Lower leg skin (tissue), 4 donors: Measurements from ENCODE around the gene ZRANB3. TPM values are rescaled to one million over a fixed set of nuclear protein-coding genes. Genes with fewer than 3 reads are reported as not detected.

ENCODE experiments used
- DNase-seq, 2 donors: peaks; one replicate each; pipeline ENCODE4 v3.0.0-alpha.2; 2019; ENCODE audit warnings: low spot score in 2 of 2
- H3K4me3 ChIP-seq: fragments of 200-600 bp; sonication (generic); 2 replicates; pipeline ENCODE4 v1.5.1; 2017; ENCODE audit warnings: mild to moderate bottlenecking, low read depth; ENCODE audit not compliant: poor library complexity, severe bottlenecking
- POLR2A ChIP-seq, 2 donors: fragments of 450-650 bp; IDR thresholded peaks; one replicate each; pipeline ENCODE4 v1.6.1; 2016 to 2017; ENCODE audit warnings: antibody characterized with exemption in 2 of 2, mild to moderate bottlenecking in 1 of 2, moderate library complexity in 1 of 2
- WGBS, 2 donors: methylation state at CpG; one replicate each; pipeline ENCODE4 v1.1.5; 2018; 5-methylcytosine and 5-hydroxymethylcytosine counted together
- intact Hi-C: fragments of 100-400 bp; cut with DNase I; formaldehyde crosslinking; loops from one replicate; pipeline ENCODE4 v1.15.0; 2023; ENCODE audit warnings: low total_unique reads
- total RNA-seq, 4 donors: library from RNA; depleted of rRNA; stranded (reverse); fragments of >200 nt; gene quantifications; one replicate each; pipeline ENCODE4 v1.1.0, GENCODE V29; 2016
- TF ChIP-seq, protein P1 (sequence below), 3 donors: fragments of 450-650 bp; IDR thresholded peaks; one replicate each; pipeline ENCODE4 v1.5.1; 2016; ENCODE audit warnings: antibody characterized with exemption in 3 of 3, mild to moderate bottlenecking in 3 of 3, moderate library complexity in 2 of 3

Gene ZRANB3
- total RNA-seq, 4 donors from 2014 or later: 2.1 to 8.1 (median 4.1) TPM

DNA sequence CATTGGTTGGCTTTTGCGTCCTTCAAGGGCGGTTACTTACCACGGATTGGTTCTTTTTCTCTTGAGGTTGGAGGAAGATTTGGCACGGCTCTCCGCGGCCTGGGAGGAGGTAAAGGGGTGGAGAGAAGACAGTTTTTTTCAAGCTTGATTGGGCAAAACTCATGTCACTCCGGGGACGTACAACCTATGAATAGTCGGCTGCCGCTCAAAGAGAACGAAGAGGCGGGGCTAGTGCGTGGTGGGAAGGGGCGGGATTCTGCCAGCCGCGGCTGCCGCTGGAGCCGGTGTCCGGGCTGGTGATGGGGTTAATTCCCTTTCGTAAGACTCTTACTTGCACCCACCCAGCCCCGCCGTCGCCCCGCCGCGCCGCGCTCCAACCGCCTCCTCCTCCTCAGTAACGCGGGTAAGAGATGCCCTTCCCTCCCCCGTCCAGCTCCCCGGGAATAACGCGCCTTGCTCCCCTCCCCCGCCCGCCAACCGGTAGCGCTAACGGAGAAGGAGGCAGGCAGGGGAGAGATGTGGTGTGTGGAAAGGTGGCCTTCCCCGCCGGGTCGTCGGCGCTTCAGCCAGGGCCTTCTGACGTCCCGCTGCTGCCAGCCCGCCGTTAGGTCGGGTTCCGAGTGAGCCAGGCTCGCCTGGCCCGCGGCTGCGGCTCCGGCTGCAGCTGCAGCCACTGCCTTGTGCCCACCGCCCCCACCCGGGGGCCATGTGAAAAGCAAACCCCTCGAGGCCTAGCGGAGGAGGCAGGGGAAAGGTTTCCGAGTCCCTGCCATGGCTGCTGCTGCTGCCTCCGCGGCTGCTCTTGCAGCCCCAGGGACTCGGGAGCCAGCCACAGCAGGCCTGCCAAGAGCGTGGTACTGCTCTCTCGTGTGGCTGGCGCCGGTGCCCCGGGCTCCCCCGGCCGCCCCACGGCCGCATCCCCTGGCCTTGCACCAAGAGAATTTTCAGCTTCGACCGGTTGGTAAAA, 496 bp upstream of the ZRANB3 start, which contains the start of gene R3HDM1:
TSS of gene R3HDM1 (plus strand) at position 254 of the 967 bp plus-strand sequence. CDS start 73,362 bp downstream, outside the sequence.
- TF ChIP-seq POLR2A (IDR thresholded peaks at IDR 0.05): no peak
- TF ChIP-seq, protein P1, sequence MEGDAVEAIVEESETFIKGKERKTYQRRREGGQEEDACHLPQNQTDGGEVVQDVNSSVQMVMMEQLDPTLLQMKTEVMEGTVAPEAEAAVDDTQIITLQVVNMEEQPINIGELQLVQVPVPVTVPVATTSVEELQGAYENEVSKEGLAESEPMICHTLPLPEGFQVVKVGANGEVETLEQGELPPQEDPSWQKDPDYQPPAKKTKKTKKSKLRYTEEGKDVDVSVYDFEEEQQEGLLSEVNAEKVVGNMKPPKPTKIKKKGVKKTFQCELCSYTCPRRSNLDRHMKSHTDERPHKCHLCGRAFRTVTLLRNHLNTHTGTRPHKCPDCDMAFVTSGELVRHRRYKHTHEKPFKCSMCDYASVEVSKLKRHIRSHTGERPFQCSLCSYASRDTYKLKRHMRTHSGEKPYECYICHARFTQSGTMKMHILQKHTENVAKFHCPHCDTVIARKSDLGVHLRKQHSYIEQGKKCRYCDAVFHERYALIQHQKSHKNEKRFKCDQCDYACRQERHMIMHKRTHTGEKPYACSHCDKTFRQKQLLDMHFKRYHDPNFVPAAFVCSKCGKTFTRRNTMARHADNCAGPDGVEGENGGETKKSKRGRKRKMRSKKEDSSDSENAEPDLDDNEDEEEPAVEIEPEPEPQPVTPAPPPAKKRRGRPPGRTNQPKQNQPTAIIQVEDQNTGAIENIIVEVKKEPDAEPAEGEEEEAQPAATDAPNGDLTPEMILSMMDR (IDR thresholded peaks at IDR 0.05): no peak
- intact Hi-C loops: no loop called here
- peak; percentile 99 to 100 for DNase-seq
- H3K4me3 ChIP-seq: peak within 1 kb of the TSS; percentile 99
- WGBS, 2 donors: 0 to 1% methylated on average over 41 to 47 of the region's 75 CpGs

DNA sequence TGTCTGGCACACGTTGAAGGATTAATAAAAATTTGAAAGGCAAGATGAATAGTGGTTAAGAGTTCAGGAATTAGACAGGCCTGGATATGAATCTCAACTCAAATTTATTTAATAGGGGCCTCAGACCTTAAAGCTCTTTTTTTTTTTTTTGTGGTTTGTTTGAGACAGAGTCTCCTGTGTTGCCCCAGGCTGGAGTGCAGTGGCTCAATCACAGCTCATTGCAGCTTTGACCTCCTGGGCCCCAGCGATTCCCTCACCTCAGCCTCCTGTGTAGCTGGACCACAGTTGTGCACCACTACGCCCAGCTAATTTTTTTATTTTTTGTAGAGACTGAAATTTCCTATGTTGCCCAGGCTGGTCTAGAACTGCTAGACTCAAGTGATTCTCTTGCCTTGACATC, 3.0 kb downstream of the ZRANB3 start:
- intact Hi-C loops: no loop called here
- DNase-seq: no peak
- WGBS, 2 donors: 78 to 82% methylated on average over 3 of the region's 3 CpGs
- TF ChIP-seq, protein P1 (IDR thresholded peaks at IDR 0.05): no peak
- TF ChIP-seq POLR2A (IDR thresholded peaks at IDR 0.05): no peak
- no peak overlapping the region for H3K4me3 ChIP-seq

DNA sequence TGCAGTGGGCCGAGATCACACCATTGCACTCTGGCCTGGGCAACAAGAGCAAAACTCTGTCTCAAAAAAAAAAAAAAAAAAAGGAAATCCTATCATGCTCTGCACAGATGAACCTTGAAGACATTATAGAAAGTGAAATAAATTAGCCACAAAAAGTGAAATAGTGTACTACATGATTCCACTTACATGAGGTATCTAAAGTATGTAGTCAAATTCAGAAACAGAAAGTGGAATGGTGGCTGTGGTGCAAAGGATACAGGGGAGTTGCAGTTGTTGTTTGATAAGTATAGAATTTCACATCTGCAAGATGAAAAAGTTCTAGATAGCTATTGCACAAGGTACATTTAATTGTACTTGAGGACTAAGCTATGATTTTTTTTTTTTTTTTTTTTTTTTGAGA, 5.2 kb downstream of the ZRANB3 start:
- intact Hi-C loops: no loop called here
- no peak for DNase-seq
- H3K4me3 ChIP-seq: no peak overlapping the region
- 93 to 100% methylated on average over 1 of the region's 1 CpG for WGBS, 2 donors
- TF ChIP-seq POLR2A (IDR thresholded peaks at IDR 0.05): no peak
- TF ChIP-seq, protein P1 (IDR thresholded peaks at IDR 0.05): no peak

DNA sequence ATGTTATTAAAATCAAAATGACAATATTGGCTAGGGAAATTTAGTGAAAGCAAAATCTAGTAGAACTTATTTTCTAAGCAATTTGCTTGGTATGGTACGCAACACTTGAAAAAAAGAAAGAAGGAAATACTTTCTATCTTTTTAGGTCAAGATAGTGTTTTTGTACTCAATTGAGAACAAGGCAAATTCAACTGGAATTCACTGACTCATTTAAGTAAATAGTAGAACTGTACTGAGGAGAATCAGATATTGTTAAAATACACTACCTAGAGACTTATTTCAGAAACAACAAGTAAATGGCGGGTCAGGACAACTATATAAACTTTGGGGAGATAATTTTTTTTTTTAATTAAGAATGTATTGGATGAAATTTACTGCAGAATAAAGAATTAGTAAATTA, 18.9 kb downstream of the ZRANB3 start:
- H3K4me3 ChIP-seq: no peak overlapping the region
- 97 to 100% methylated on average over 2 of the region's 2 CpGs for WGBS, 2 donors
- TF ChIP-seq POLR2A (IDR thresholded peaks at IDR 0.05): no peak
- TF ChIP-seq, protein P1 (IDR thresholded peaks at IDR 0.05): no peak
- DNase-seq: no peak
- intact Hi-C loops: no loop called here

DNA sequence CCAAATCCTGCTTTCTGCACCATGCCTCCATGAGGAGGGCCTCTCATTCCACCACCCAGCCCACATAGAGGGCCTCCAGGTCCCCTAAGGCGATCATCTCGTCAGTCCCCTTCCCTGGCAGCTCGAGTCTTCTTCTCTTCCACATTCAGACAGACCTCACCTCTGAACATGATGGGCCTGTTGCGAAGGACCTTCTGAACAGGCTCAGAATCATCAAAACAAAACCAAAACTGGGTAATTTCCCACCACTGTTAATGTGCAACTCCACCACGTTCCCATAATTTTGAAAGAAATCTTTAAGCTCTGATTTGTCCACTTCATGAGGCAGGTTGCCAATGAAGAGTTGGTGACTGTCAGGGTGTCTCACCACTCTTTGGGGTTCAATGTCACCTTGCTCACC, 20.4 kb downstream of the ZRANB3 start:
- TF ChIP-seq, protein P1 (IDR thresholded peaks at IDR 0.05): no peak
- TF ChIP-seq POLR2A (IDR thresholded peaks at IDR 0.05): no peak
- 90 to 93% methylated on average over 5 of the region's 5 CpGs for WGBS, 2 donors
- DNase-seq: no peak
- intact Hi-C loops: no loop called here
- no peak overlapping the region for H3K4me3 ChIP-seq
